A673 (cell line): ENCODE results near the gene UTP14A. TPM values are rescaled to one million over a fixed set of nuclear protein-coding genes. Genes with fewer than 3 reads are reported as not detected.

ENCODE experiments used
- BruUV-seq: library from RNA; stranded (reverse); fragments of 400-500 nt; replicated peaks from 2 replicates; lab custom pipeline; 2021; lab: Mats Ljungman, UMichigan
- CTCF ChIA-PET: fragments of 300-600 bp; sonication (Branson Sonifier 250); formaldehyde crosslinking; loops from one replicate; lab custom pipeline; 2022; ENCODE audit warnings: antibody characterized with exemption; lab: Charles Lee
- POLR2A ChIA-PET: fragments of 300-600 bp; sonication (Branson Sonifier 250); formaldehyde crosslinking; loops from one replicate; lab custom pipeline; 2022; ENCODE audit warnings: antibody characterized with exemption; ENCODE audit not compliant: low non-redundant PET; lab: Charles Lee
- DNase-seq: peaks from one replicate; pipeline ENCODE4 v3.0.0-alpha.2; 2015; ENCODE audit warnings: low spot score
- H3K27ac ChIP-seq: fragments of 200-600 bp; sonication (generic); 2 replicates; pipeline ENCODE4 v1.5.1; 2016; ENCODE audit warnings: mixed run types, low read depth, mild to moderate bottlenecking, mixed read lengths, antibody characterized with exemption, low read length; ENCODE audit not compliant: poor library complexity, severe bottlenecking
- H3K27me3 ChIP-seq: fragments of 200-600 bp; sonication (generic); replicated peaks from 2 replicates; pipeline ENCODE4 v1.6.1; 2017; ENCODE audit warnings: mixed run types, low read depth, mild to moderate bottlenecking, mixed read lengths, antibody characterized with exemption, low read length; ENCODE audit not compliant: insufficient read depth, poor library complexity
- H3K36me3 ChIP-seq: fragments of 200-600 bp; sonication (generic); 2 replicates; pipeline ENCODE4 v1.6.1; 2016; ENCODE audit warnings: mixed run types, mild to moderate bottlenecking, mixed read lengths, antibody characterized with exemption, low read length; ENCODE audit not compliant: insufficient read depth, poor library complexity, severe bottlenecking
- H3K4me1 ChIP-seq: fragments of 200-600 bp; sonication (generic); 2 replicates; pipeline ENCODE4 v1.6.1; 2017; ENCODE audit warnings: mixed run types, mild to moderate bottlenecking, mixed read lengths, antibody characterized with exemption, low read length; ENCODE audit not compliant: insufficient read depth, poor library complexity, severe bottlenecking
- H3K4me3 ChIP-seq: fragments of 200-600 bp; sonication (generic); 2 replicates; pipeline ENCODE4 v1.5.1; 2016; ENCODE audit warnings: low read depth, mixed run types, mild to moderate bottlenecking, mixed read lengths, low read length; ENCODE audit not compliant: poor library complexity, severe bottlenecking
- H3K9me3 ChIP-seq: fragments of 200-600 bp; sonication (generic); 2 replicates; pipeline ENCODE4 v1.6.1; 2016; ENCODE audit warnings: mixed run types, low read depth, mild to moderate bottlenecking, mixed read lengths, antibody characterized with exemption, low read length; ENCODE audit not compliant: poor library complexity, severe bottlenecking
- CTCF ChIP-seq: fragments of 300-800, 200-600 bp; sonication (generic); conservative IDR thresholded peaks from 2 replicates; pipeline ENCODE4 v1.5.1; 2017; ENCODE audit warnings: low read depth, mild to moderate bottlenecking, antibody characterized with exemption, low read length, moderate library complexity, mixed read lengths
- EZH2 ChIP-seq: fragments of 200-600 bp; sonication (generic); IDR thresholded peaks from 2 replicates; pipeline ENCODE4 v1.6.1; 2017; ENCODE audit warnings: borderline replicate concordance, low read depth, mild to moderate bottlenecking, mixed read lengths, antibody characterized with exemption, low read length; ENCODE audit not compliant: poor library complexity, severe bottlenecking
- intact Hi-C: fragments of 100-400 bp; cut with micrococcal nuclease; formaldehyde crosslinking; loops from one replicate; pipeline ENCODE4 v1.10.0; 2022; ENCODE audit not compliant: unreplicated experiment
- total RNA-seq: library from RNA; stranded (reverse); gene quantifications from 2 replicates; pipeline ENCODE4 v1.2.3, GENCODE V29; 2021

UTP14A gene
- total RNA-seq, 1 experiment from 2014 or later = 46.3 TPM

GRCh38 chrX:129958083-129958465 is 52.1 kb downstream of the UTP14A start:
- CTCF ChIA-PET = no interaction called here
- H3K27me3 ChIP-seq = no peaks in the 10 kb centered on the region
- intact Hi-C loops = no loop called here
- no peaks in the 10 kb centered on the region for H3K9me3 ChIP-seq
- no peaks in the 10 kb centered on the region for H3K4me1 ChIP-seq
- BruUV-seq = no TSS peak
- TF ChIP-seq EZH2 (no peak), CTCF (no peak)
- no peak for DNase-seq
- H3K36me3 ChIP-seq = no peaks in the 10 kb centered on the region
- no peak overlapping the region for H3K4me3 ChIP-seq
- POLR2A ChIA-PET = no interaction called here
- no peak overlapping the region for H3K27ac ChIP-seq

GRCh38 chrX:129958814-129959492 is 53.0 kb downstream of the UTP14A start:
- Histone ChIP-seq H3K27me3 (no peaks in the 10 kb centered on the region), H3K36me3 (no peaks in the 10 kb centered on the region), H3K4me3 (no peak overlapping the region), H3K9me3 (no peaks in the 10 kb centered on the region), H3K4me1 (no peaks in the 10 kb centered on the region), H3K27ac (no peak overlapping the region)
- TF ChIP-seq CTCF = no peak
- TF ChIP-seq EZH2 = no peak
- BruUV-seq = no TSS peak
- POLR2A ChIA-PET = no interaction called here
- CTCF ChIA-PET = no interaction called here
- DNase-seq = no peak
- intact Hi-C loops = no loop called here

DNA sequence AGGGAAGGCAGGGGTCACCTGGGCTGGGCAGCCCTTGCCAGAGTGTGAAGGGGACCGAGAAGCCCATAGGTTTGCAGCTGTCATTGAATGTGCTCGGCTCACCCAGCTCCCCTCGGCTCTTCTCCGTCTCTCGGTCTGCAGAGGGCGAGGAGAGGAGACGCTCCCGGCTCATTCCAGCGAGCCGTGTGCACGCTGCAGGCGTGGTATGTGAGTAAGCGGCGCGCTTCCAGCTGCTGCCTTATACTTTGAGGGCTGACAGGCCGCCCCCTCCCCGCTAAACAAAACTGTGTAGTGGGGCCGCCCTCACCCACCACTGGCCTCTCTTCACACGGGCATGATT is 53.5 kb downstream of the UTP14A start:
- no TSS peak for BruUV-seq
- Histone ChIP-seq H3K4me1 (no peaks in the 10 kb centered on the region), H3K36me3 (no peaks in the 10 kb centered on the region), H3K27ac (no peak overlapping the region), H3K27me3 (no peaks in the 10 kb centered on the region), H3K9me3 (no peaks in the 10 kb centered on the region), H3K4me3 (no peak overlapping the region)
- CTCF ChIA-PET = no interaction called here
- TF ChIP-seq CTCF (no peak), EZH2 (no peak)
- POLR2A ChIA-PET = no interaction called here
- intact Hi-C loops = no loop called here
- no peak for DNase-seq
